ENCODE measurements around the gene TRIM44. TPM values are rescaled to one million over a fixed set of nuclear protein-coding genes. Genes with fewer than 3 reads are reported as not detected.

TRIM44 gene
- total RNA-seq, 1 experiment from 2014 or later = 81.4 TPM

DNA sequence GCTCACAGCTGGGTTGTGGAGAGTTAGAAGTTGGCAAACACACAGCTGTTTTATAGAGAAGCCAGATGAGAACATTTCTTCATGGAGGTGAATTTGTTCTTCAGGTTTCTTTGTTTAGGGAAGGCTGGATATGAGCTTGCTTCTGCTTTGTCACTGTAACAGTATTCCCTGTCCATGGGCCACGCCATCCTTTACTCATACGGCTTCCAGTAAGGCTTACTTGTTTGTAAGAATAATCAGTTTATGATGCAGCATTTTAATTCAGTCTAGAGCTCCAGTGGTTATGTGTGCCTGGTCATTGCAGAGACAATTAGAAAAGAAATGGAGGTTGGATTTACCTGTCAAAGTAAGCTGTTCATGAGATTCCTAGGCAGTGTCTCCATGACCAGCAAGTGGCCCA, 131.8 kb downstream of the TRIM44 start:
- TF ChIP-seq, protein P1, sequence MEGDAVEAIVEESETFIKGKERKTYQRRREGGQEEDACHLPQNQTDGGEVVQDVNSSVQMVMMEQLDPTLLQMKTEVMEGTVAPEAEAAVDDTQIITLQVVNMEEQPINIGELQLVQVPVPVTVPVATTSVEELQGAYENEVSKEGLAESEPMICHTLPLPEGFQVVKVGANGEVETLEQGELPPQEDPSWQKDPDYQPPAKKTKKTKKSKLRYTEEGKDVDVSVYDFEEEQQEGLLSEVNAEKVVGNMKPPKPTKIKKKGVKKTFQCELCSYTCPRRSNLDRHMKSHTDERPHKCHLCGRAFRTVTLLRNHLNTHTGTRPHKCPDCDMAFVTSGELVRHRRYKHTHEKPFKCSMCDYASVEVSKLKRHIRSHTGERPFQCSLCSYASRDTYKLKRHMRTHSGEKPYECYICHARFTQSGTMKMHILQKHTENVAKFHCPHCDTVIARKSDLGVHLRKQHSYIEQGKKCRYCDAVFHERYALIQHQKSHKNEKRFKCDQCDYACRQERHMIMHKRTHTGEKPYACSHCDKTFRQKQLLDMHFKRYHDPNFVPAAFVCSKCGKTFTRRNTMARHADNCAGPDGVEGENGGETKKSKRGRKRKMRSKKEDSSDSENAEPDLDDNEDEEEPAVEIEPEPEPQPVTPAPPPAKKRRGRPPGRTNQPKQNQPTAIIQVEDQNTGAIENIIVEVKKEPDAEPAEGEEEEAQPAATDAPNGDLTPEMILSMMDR (IDR thresholded peaks at IDR 0.05; ENCODE audit: insufficient read depth in 1 of 2, low read depth in 1 of 2, low read length in 1 of 2, severe bottlenecking in 1 of 2, unreplicated experiment in 1 of 2) = no peak
- Mint-ChIP-seq H3K4me3 (ENCODE audit: unreplicated experiment) (no peak overlapping the region), H3K9me3 (ENCODE audit: unreplicated experiment) (peaks cover 4% of the 10 kb centered on the region), H3K27me3 (ENCODE audit: insufficient read depth, unreplicated experiment) (no peaks in the 10 kb centered on the region), H3K4me1 (ENCODE audit: low read depth, unreplicated experiment) (peaks cover 16% of the 10 kb centered on the region), H3K36me3 (ENCODE audit: insufficient read depth, unreplicated experiment) (peaks cover 49% of the 10 kb centered on the region), H3K27ac (ENCODE audit: unreplicated experiment) (no peak overlapping the region)
- no peaks in the 10 kb centered on the region for H3K36me3 ChIP-seq (ENCODE audit: control insufficient read depth, insufficient read depth, low read length)
- BruUV-seq (replicated peaks) = no TSS peak
- CTCF ChIA-PET = no interaction called here
- no peaks in the 10 kb centered on the region for H3K4me1 ChIP-seq
- no peak for DNase-seq
- intact Hi-C loops (cut with micrococcal nuclease; ENCODE audit: unreplicated experiment) = no loop called here
- POLR2A ChIA-PET = interaction anchor here (0.6 kb wide), 1 partner anchor 110 kb away, joined by 3 read pairs; no protein-coding TSS in a partner anchor
- H3K9me3 ChIP-seq = no peaks in the 10 kb centered on the region
- H3K27me3 ChIP-seq (replicated peaks; ENCODE audit: control insufficient read depth, insufficient read depth, low read length) = no peaks in the 10 kb centered on the region
- no peak overlapping the region for H3K4me3 ChIP-seq (ENCODE audit: low read depth, low read length)

DNA sequence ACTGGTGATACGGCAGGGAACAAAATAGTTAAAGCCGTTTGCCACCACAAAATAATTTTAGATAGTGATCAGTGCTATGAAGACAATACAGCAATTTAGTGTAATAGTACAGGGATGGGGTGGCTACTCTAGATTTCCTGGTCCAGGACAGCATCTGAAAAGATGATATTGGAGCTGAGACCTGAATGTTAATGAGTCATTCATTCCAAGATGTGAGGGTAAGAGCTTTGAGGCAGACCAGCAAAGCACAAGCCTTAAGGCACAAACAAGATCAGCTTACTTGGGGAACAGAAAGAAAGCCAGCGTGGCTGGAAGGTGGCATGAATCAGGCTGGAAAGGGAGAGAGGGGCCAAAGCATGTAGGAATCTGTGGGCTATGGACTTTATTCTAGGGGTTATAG, 132.3 kb downstream of the TRIM44 start:
- H3K4me1 ChIP-seq = no peaks in the 10 kb centered on the region

DNA sequence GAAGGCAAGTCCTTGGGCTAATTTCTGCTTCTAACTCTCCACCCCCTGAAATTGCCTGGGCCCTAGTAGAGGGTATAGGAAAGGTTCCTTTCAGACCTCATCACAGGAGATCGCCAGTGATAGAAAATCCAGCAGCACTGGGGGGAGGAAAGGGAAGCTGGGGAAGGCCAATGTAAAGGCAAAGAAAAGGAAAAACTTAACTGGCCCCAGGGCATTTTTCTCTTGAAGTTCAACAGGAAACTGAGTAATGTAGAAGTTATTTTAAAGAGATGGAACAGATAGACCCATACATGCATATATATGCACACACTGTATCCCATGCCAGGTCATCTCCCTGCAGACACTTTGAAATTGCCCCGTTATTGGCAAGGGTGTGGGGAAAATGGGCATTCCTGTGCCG, 134.0 kb downstream of the TRIM44 start:
- H3K9me3 ChIP-seq = no peaks in the 10 kb centered on the region
- no peaks in the 10 kb centered on the region for H3K36me3 ChIP-seq (ENCODE audit: control insufficient read depth, insufficient read depth, low read length)
- no peak overlapping the region for H3K27ac Mint-ChIP-seq (ENCODE audit: unreplicated experiment)
- H3K27me3 Mint-ChIP-seq (ENCODE audit: insufficient read depth, unreplicated experiment) = no peaks in the 10 kb centered on the region
- TF ChIP-seq, protein P1 (IDR thresholded peaks at IDR 0.05; ENCODE audit: insufficient read depth in 1 of 2, low read depth in 1 of 2, low read length in 1 of 2, severe bottlenecking in 1 of 2, unreplicated experiment in 1 of 2) = no peak
- no peak for DNase-seq
- H3K27me3 ChIP-seq (replicated peaks; ENCODE audit: control insufficient read depth, insufficient read depth, low read length) = no peaks in the 10 kb centered on the region
- H3K36me3 Mint-ChIP-seq (ENCODE audit: insufficient read depth, unreplicated experiment) = peaks cover 61% of the 10 kb centered on the region
- no peaks in the 10 kb centered on the region for H3K4me1 ChIP-seq
- peaks cover 3% of the 10 kb centered on the region for H3K4me1 Mint-ChIP-seq (ENCODE audit: low read depth, unreplicated experiment)
- peaks cover 9% of the 10 kb centered on the region for H3K9me3 Mint-ChIP-seq (ENCODE audit: unreplicated experiment)
- ChIA-PET POLR2A (interaction anchor here (0.5 kb wide), 1 partner anchor 12 kb away, joined by 3 read pairs; no protein-coding TSS in a partner anchor), CTCF (no interaction called here)
- BruUV-seq (replicated peaks) = no TSS peak
- no peak overlapping the region for H3K4me3 ChIP-seq (ENCODE audit: low read depth, low read length)
- intact Hi-C loops (cut with micrococcal nuclease; ENCODE audit: unreplicated experiment) = no loop called here
- no peak overlapping the region for H3K4me3 Mint-ChIP-seq (ENCODE audit: unreplicated experiment)

More for the DNA sequence above, 132.3 kb downstream of the TRIM44 start:
- Histone ChIP-seq H3K4me3 (ENCODE audit: low read depth, low read length) (no peak overlapping the region), H3K9me3 (no peaks in the 10 kb centered on the region), H3K36me3 (ENCODE audit: control insufficient read depth, insufficient read depth, low read length) (no peaks in the 10 kb centered on the region), H3K27me3 (replicated peaks; ENCODE audit: control insufficient read depth, insufficient read depth, low read length) (no peaks in the 10 kb centered on the region)
- Mint-ChIP-seq H3K4me1 (ENCODE audit: low read depth, unreplicated experiment) (peaks cover 16% of the 10 kb centered on the region), H3K9me3 (ENCODE audit: unreplicated experiment) (peaks cover 9% of the 10 kb centered on the region), H3K36me3 (ENCODE audit: insufficient read depth, unreplicated experiment) (peaks cover 52% of the 10 kb centered on the region), H3K4me3 (ENCODE audit: unreplicated experiment) (no peak overlapping the region), H3K27ac (ENCODE audit: unreplicated experiment) (peak overlapping the region; percentile 11), H3K27me3 (ENCODE audit: insufficient read depth, unreplicated experiment) (no peaks in the 10 kb centered on the region)
- no TSS peak for BruUV-seq (replicated peaks)
- TF ChIP-seq, protein P1 (IDR thresholded peaks at IDR 0.05; ENCODE audit: insufficient read depth in 1 of 2, low read depth in 1 of 2, low read length in 1 of 2, severe bottlenecking in 1 of 2, unreplicated experiment in 1 of 2) = no peak
- ChIA-PET POLR2A (interaction anchor here (0.6 kb wide), 1 partner anchor 109 kb away, joined by 3 read pairs; no protein-coding TSS in a partner anchor), CTCF (no interaction called here)
- no peak for DNase-seq
- intact Hi-C loops (cut with micrococcal nuclease; ENCODE audit: unreplicated experiment) = no loop called here

Data from Caco-2 (cell line).